Measurements from ENCODE around the gene P2RX5. TPM values are rescaled to one million over a fixed set of nuclear protein-coding genes. Genes with fewer than 3 reads are reported as not detected.

P2RX5 gene
- total and polyA plus RNA-seq, 2 experiments from 2014 or later = not detected

DNA sequence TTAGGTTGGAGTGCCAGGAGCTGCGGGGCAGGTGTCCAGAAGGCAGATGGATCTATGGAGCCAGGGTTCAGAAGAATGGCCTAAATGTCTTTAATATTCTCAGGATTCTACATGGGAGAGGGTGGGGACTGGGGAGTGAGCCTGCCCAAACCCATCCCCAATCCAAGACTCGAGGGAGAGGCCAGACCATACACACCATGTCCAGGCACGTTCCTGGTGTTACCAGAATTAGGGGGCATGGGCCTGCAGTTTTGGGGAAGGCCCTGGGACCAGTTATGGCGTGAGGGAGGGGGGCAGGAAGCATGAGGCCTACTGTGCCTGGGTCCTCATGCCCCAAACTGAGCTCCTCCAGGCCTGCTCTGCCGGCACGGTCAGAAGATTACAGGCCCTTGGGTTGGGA lies 29.4 kb downstream of the P2RX5 start:
- H3K27me3 ChIP-seq = no peaks in the 10 kb centered on the region
- no peaks in the 10 kb centered on the region for H3K9me2 ChIP-seq (replicated peaks; ENCODE audit: insufficient read depth)
- H3K79me2 ChIP-seq = peaks cover 56% of the 10 kb centered on the region
- no peak overlapping the region for H3K4me3 ChIP-seq
- H3K4me2 ChIP-seq = peak overlapping the region; percentile 91
- no peak for DNase-seq (ENCODE audit: low spot score)
- H4K20me1 ChIP-seq (ENCODE audit: insufficient read depth, poor library complexity, severe bottlenecking) = peaks cover 34% of the 10 kb centered on the region
- WGBS (ENCODE audit: low lambda C conversion rate, missing lambda C conversion rate) = 91% methylated on average over 6 of the region's 6 CpGs
- TF ChIP-seq EZH2phosphoT487 (IDR thresholded peaks at IDR 0.05; ENCODE audit: low read depth, severe bottlenecking, unreplicated experiment) = no peak
- TF ChIP-seq, protein P1, sequence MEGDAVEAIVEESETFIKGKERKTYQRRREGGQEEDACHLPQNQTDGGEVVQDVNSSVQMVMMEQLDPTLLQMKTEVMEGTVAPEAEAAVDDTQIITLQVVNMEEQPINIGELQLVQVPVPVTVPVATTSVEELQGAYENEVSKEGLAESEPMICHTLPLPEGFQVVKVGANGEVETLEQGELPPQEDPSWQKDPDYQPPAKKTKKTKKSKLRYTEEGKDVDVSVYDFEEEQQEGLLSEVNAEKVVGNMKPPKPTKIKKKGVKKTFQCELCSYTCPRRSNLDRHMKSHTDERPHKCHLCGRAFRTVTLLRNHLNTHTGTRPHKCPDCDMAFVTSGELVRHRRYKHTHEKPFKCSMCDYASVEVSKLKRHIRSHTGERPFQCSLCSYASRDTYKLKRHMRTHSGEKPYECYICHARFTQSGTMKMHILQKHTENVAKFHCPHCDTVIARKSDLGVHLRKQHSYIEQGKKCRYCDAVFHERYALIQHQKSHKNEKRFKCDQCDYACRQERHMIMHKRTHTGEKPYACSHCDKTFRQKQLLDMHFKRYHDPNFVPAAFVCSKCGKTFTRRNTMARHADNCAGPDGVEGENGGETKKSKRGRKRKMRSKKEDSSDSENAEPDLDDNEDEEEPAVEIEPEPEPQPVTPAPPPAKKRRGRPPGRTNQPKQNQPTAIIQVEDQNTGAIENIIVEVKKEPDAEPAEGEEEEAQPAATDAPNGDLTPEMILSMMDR (IDR thresholded peaks at IDR 0.05; ENCODE audit: poor library complexity) = no peak
- no peak for TF ChIP-seq EZH2 (IDR thresholded peaks at IDR 0.05; ENCODE audit: borderline replicate concordance)
- H3K4me1 ChIP-seq (ENCODE audit: insufficient read depth) = peaks cover 18% of the 10 kb centered on the region
- H3K9me3 ChIP-seq (ENCODE audit: low read depth) = no peaks in the 10 kb centered on the region
- peak overlapping the region; percentile 98 for H3K27ac ChIP-seq
- H2AFZ ChIP-seq = no peak overlapping the region
- H3K36me3 ChIP-seq (replicated peaks; ENCODE audit: insufficient read depth, low read depth) = no peaks in the 10 kb centered on the region

DNA sequence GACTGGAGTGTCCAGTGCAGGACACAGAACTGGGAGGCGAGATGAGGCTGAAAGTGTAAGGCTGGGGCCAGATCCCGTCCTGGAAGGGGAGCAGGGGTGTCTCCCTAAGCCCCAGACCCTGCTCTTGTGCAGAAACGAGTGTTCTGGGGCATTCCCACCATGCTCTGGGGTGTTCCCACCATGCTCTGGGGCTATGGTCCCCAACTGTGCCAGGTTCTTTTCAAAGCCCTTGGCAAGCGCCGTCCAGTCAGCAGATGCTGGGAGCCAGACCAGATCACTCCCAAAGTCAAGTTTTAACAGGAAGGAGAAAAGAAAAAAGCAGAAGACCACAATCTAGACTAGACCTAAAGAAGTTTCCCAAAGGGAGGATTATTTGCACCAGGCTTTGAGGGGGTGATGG lies 30.1 kb downstream of the P2RX5 start:
- Histone ChIP-seq H3K9me3 (ENCODE audit: low read depth) (no peaks in the 10 kb centered on the region), H3K4me3 (no peak overlapping the region), H3K27ac (no peak overlapping the region), H2AFZ (no peak overlapping the region), H3K79me2 (peaks cover 50% of the 10 kb centered on the region), H3K36me3 (replicated peaks; ENCODE audit: insufficient read depth, low read depth) (no peaks in the 10 kb centered on the region), H3K27me3 (no peaks in the 10 kb centered on the region), H3K9me2 (replicated peaks; ENCODE audit: insufficient read depth) (no peaks in the 10 kb centered on the region), H3K4me1 (ENCODE audit: insufficient read depth) (peaks cover 18% of the 10 kb centered on the region), H4K20me1 (ENCODE audit: insufficient read depth, poor library complexity, severe bottlenecking) (peaks cover 34% of the 10 kb centered on the region), H3K4me2 (peak overlapping the region; percentile 91)
- 97% methylated on average over 5 of the region's 5 CpGs for WGBS (ENCODE audit: low lambda C conversion rate, missing lambda C conversion rate)
- TF ChIP-seq, protein P1 (IDR thresholded peaks at IDR 0.05; ENCODE audit: poor library complexity) = no peak
- TF ChIP-seq EZH2phosphoT487 (IDR thresholded peaks at IDR 0.05; ENCODE audit: low read depth, severe bottlenecking, unreplicated experiment) = no peak
- no peak for TF ChIP-seq EZH2 (IDR thresholded peaks at IDR 0.05; ENCODE audit: borderline replicate concordance)
- DNase-seq (ENCODE audit: low spot score) = no peak

DNA sequence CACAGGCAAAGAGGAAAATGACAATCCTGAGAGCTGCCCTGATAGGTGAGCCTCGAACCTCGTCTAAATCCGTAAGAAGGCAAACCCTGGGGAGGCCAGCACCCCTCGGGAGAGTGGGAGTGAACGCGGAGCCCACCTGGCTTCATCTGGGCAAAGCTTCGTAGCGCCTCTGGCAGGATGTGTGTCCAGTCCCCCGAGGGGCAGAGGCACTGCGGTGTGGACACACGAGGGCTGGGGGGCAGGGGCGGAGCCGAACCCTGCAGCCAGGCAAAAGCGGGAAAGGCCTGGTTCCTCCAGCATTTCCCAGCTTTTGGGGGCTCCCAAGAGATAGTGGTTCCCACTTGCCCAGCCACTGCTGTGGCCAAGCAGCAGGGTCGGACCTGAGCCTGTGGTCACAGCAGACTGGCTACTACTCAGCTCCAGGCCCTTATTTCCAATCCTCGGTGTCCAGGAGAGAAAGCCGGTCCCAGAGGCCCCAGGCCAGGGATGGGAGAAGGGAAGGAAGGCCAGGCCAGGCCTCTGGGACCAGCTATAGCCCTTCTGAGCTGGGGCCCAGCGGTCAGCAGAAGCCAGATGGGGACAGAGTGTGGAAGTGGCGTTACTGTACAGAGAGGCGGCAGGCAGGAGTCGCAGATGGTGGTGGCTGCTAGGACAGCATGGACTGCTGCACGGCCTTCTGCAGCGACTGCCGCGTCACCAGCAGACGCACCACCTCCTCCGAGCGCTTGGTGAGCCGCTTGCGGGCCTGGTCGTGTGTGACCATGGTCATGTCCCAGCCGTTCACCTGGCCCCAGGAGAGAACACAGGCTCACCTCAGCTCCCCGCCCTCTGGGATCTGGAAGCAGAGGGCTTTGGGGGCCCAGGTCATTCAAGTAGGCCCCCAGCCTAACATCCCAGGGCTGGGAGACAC lies 32.6 kb downstream of the P2RX5 start:
- peaks cover 26% of the 10 kb centered on the region for H4K20me1 ChIP-seq (ENCODE audit: insufficient read depth, poor library complexity, severe bottlenecking)
- no peak overlapping the region for H3K27ac ChIP-seq
- no peaks in the 10 kb centered on the region for H3K27me3 ChIP-seq
- 91% methylated on average over 31 of the region's 33 CpGs for whole genome bisulfite sequencing (ENCODE audit: low lambda C conversion rate, missing lambda C conversion rate)
- DNase-seq (ENCODE audit: low spot score) = no peak
- H3K4me2 ChIP-seq = no peak overlapping the region
- no peaks in the 10 kb centered on the region for H3K9me3 ChIP-seq (ENCODE audit: low read depth)
- no peak for TF ChIP-seq EZH2phosphoT487 (IDR thresholded peaks at IDR 0.05; ENCODE audit: low read depth, severe bottlenecking, unreplicated experiment)
- TF ChIP-seq, protein P1 (IDR thresholded peaks at IDR 0.05; ENCODE audit: poor library complexity) = no peak
- no peak for TF ChIP-seq EZH2 (IDR thresholded peaks at IDR 0.05; ENCODE audit: borderline replicate concordance)
- peaks cover 30% of the 10 kb centered on the region for H3K4me1 ChIP-seq (ENCODE audit: insufficient read depth)
- H2AFZ ChIP-seq = no peak overlapping the region
- H3K9me2 ChIP-seq (replicated peaks; ENCODE audit: insufficient read depth) = no peaks in the 10 kb centered on the region
- H3K79me2 ChIP-seq = peaks cover 29% of the 10 kb centered on the region
- H3K4me3 ChIP-seq = no peak overlapping the region
- no peaks in the 10 kb centered on the region for H3K36me3 ChIP-seq (replicated peaks; ENCODE audit: insufficient read depth, low read depth)
